Mononuclear cell (primary cell): ENCODE data around the gene BRCC3. TPM values are rescaled to one million over a fixed set of nuclear protein-coding genes. Genes with fewer than 3 reads are reported as not detected.

Experiments used
- H3K27me3 ChIP-seq: 2 replicates; pipeline ENCODE4 v1.6.0; 2011; ENCODE audit warnings: low read length, control low read depth; ENCODE audit not compliant: insufficient read depth
- H3K4me1 ChIP-seq: 2 replicates; pipeline ENCODE4 v1.5.1; 2011; ENCODE audit warnings: mild to moderate bottlenecking, low read length, control low read depth; ENCODE audit not compliant: insufficient read depth
- H3K4me3 ChIP-seq: 2 replicates; pipeline ENCODE4 v1.5.1; 2011; ENCODE audit warnings: mild to moderate bottlenecking, low read length, moderate library complexity
- H3K9me3 ChIP-seq: 2 replicates; pipeline ENCODE4 v1.5.1; 2011; ENCODE audit warnings: low read depth, mild to moderate bottlenecking, control low read depth, low read length
- total RNA-seq: library from RNA; depleted of rRNA; stranded (reverse); fragments of >200 nt; gene quantifications from one replicate; pipeline ENCODE4 v1.2.3, GENCODE V29; 2012

BRCC3 gene
- total RNA-seq: 8.2 TPM

DNA sequence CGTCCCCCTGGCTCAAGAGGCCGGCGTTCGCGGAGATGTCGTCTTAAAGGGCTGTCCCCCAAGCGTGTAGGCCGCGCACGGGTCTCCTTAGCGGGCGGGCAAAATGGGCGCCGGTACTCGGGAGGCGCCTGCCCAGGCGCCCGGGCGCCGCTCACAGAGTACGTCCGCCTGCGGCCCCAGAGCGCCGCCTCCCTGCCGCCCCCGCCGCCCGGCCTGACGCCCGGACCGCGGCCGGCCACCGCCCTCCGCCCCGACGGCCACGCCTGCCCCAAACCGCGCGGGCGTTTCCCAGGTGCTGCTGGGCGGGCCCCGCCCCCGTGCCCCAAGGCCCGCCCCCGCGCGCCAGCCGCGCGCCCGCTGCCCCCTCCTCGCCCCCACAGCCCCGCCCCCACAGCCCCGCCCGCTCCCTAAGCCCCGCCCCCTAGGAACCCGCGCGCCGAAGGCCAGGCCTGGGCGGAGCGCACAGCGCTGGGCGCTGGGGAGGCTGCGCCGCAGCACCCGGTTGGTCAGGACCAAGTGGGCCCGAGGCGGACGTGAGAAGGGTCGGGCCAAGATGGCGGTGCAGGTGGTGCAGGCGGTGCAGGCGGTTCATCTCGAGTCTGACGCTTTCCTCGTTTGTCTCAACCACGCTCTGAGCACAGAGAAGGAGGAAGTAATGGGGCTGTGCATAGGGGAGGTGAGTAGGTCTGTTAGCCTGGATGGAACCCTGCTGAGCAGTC is at the start of gene BRCC3, which contains the start of the genes CMC4 and MTCP1:
Gene BRCC3 (plus strand): TSS at position 534 of the 719 bp plus-strand sequence. CDS start 20 bp downstream, at position 554.
Gene CMC4 (minus strand): TSS at position 162 of the 719 bp plus-strand sequence. CDS start 7,113 bp downstream, outside the sequence.
Gene MTCP1 (minus strand): TSS at position 162 of the 719 bp plus-strand sequence. CDS start 5,126 bp downstream, outside the sequence.
- Histone ChIP-seq H3K9me3 (no peaks in the 10 kb centered on the region), H3K4me3 (peak within 1 kb of the TSS; percentile 60), H3K27me3 (no peaks in the 10 kb centered on the region), H3K4me1 (peaks cover 19% of the 10 kb centered on the region)

DNA sequence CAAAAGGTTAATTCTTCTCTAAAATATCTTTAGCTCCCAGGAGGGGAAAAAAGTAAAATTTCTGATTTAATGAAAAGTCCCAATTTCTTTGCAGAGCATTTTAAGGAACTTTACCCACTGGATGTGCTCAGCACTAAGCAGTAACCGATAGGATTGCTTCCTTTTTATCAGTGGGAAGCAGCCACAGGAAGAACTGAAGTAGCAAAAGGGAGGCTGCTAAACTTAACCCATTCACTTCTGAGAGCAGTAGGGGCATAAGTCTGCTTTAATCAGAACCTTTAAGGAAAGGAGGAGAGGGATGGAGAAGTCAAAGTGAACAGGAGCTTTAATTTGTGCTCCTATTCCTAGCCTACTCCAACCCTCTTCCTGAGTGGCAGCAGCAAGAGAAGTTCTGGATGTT is 48.7 kb upstream of the BRCC3 start, which contains the start of gene F8:
Gene F8 (minus strand): TSS at position 139 of the 400 bp plus-strand sequence. CDS start 171 bp downstream, outside the sequence.
- Histone ChIP-seq H3K4me1 (no peaks in the 10 kb centered on the region), H3K9me3 (no peaks in the 10 kb centered on the region), H3K4me3 (no peak within 1 kb of the TSS), H3K27me3 (no peaks in the 10 kb centered on the region)

DNA sequence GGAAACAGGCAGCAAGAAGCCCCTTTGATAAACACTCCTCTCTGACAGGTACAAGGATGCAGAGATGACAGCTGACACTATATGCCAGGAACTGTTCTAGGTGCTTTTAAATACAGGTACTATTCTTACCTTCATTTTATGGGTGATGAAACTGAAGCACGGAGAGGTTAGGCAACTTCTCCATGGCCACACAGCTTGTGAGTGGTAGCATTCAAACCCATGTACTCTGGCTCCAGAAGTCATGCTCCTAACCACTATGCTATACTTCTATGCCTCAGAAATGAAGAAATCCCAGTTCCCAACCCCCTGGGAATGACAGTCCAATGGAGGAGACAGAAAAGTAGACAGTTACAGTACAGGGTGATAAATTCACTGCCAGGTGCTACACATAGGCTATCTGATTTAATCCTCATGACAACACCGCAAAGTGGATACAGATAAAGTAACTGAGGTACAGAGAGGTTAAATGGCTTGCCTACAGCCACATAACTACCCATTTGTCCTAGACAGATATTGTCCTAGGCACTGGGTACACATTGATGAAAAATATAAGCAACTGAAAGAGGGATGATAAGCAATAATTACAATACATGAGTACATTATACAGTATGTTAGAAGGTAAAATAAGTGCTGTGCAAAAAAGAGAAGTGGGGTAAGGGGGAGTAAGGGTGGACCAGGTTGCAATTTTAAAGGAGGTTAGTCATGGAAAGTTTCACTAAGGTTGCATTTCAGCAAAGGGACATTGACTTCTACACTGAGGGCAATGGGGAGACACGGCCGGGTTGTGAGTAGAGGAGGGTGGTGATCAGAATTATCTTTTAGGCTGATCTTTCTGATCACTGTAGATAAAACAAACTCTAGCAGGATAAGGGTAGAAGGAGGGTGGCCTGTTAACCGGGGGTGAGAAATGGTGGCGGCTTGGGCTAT is 47.1 kb upstream of the BRCC3 start:
- Histone ChIP-seq H3K9me3 (no peaks in the 10 kb centered on the region), H3K4me3 (no peak overlapping the region), H3K27me3 (no peaks in the 10 kb centered on the region), H3K4me1 (peaks cover 8% of the 10 kb centered on the region)

DNA sequence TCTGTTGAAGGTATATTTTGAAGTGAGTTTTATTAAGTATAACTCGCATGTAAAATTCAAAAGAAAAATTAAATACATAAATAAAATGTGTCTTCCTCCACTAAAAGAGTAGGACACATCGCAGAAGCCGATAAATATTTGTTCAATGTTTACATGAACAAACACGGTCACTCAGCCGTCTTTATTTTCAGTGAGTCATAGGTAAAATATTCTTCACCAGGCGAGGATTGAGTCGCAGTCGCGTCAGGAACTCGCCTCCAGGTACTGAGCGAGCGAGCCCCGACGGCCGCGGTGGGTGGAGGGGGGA is 44.9 kb upstream of the BRCC3 start:
- H3K9me3 ChIP-seq: no peaks in the 10 kb centered on the region
- no peaks in the 10 kb centered on the region for H3K27me3 ChIP-seq
- H3K4me3 ChIP-seq: peak overlapping the region; percentile 29
- H3K4me1 ChIP-seq: peaks cover 8% of the 10 kb centered on the region

DNA sequence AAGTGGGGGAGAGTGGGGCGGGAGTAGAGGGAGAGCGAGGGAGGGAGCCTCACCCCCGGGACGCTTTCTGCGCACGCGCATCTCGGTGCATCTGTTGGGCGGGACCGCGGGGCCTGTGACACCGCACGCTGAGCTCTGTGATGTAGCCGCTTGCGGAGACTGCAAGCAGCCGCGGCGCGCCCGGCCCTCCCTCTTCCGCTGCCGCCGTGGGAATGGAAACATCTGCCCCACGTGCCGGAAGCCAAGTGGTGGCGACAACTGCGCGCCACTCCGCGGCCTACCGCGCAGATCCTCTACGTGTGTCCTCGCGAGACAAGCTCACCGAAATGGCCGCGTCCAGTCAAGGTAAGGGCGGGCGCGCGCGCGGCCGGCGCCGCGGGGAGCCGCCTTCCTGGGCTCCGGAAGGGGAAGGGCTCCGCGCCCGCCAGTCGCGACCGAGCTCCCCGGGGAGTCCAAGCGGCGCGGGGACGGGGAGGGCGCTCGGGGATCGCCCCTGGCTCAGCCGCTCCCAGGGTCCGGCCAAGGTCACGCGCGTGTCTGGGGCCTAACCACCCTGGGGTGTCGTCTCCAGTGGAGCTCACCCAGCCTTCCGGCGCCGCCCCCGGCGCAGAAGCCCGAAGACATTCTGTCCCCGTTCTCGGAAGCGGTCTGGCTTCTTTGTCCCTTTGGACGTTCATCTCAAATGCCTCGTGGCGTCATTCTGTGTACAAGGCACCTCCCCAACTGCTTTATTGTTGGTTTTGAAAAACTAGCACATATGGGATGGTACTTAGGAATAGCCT is 44.4 kb upstream of the BRCC3 start, which contains the start of gene FUNDC2:
Gene FUNDC2 (plus strand): TSS at position 118 of the 782 bp plus-strand sequence. CDS start 95 bp downstream, at position 213.
- peaks cover 8% of the 10 kb centered on the region for H3K4me1 ChIP-seq
- H3K4me3 ChIP-seq: peak within 1 kb of the TSS; percentile 68
- H3K27me3 ChIP-seq: no peaks in the 10 kb centered on the region
- H3K9me3 ChIP-seq: no peaks in the 10 kb centered on the region

DNA sequence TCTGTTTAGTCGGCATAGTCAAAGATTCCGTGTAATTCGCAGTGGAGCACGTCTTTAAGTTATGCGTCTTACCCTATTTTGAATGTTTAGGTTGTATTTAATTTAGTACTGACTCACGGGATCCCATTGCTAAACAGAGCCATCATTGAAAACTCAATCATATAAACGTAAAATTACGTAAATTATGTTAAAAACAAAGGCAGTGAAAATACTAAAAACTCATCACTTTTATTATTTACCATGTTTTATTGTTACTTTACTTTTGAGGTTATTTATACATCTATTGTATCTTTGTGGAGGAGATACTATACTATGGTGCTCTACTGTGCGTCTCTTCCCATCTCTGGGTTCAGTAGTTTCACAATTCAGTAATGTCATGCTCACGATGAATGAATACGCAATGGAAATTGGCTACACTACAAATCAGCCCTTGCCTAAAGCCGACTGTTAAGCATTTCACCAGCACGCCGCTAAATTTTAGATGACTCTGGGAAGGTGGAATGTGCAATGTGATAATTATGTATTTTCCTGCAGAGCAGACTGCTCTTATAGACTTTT is 43.7 kb upstream of the BRCC3 start:
- Histone ChIP-seq H3K27me3 (no peaks in the 10 kb centered on the region), H3K4me3 (peak overlapping the region; percentile 68), H3K9me3 (no peaks in the 10 kb centered on the region), H3K4me1 (peaks cover 8% of the 10 kb centered on the region)

DNA sequence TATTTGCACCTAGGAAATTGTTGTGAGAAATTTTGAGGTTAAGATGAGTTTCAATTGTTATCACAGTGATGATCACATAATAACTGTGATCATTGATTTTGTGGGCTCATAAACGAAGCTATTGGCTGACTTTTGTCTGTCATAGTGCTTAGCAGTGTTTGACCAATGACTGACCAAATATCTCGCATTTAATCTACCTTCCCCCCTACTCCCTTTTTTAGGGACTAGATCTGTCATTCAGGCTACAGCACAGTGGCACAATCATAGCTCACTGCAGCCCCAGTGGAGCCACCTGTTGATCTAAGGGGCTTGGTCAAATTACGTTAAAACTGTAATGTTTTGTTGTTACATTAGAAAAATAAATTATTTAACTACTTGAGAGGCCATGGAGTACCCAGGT is 43.2 kb upstream of the BRCC3 start:
- H3K27me3 ChIP-seq: no peaks in the 10 kb centered on the region
- no peak overlapping the region for H3K4me3 ChIP-seq
- no peaks in the 10 kb centered on the region for H3K9me3 ChIP-seq
- H3K4me1 ChIP-seq: peaks cover 8% of the 10 kb centered on the region

DNA sequence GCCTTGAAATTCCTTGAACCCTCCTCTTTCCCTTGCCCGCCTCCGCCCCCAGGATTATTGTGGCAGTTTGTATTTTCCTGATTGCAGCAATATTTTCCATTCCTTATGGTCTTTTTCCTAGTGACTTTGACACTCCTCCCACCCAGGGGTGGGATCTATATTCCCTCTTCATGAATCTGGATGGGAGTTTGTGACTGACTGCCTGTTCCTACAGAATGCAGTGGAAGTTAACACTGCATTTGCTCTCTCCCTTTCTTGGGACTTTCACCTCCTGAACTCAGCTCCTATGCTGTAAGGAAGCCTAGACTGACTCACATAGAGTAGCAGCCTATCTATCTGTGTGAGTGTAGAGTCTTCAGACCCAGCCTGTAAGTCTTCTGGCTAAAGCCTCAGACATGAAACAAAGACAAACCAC is 42.4 kb upstream of the BRCC3 start:
- no peak overlapping the region for H3K4me3 ChIP-seq

DNA sequence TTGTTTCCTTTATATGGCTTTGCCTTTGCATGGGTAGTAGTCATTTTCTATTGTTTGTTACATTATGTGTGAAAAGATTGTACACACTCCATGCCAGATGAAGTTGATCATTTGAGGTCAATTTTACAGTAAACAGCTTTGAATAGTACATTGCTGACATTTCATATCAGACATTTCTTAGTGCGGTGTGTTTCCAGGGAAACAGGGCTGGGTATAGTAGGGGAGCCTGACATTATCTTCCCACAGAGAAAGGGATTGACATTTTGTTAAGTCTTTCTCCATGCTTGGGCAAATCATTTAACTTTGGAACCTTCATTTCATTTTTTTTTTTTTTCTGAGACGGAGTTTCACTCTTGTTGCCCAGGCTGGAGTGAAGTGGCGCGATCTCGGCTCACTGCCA is 39.7 kb upstream of the BRCC3 start:
- no peak overlapping the region for H3K4me3 ChIP-seq
- peaks cover 8% of the 10 kb centered on the region for H3K4me1 ChIP-seq
- H3K9me3 ChIP-seq: no peaks in the 10 kb centered on the region
- H3K27me3 ChIP-seq: no peaks in the 10 kb centered on the region

More for the DNA sequence above, 42.4 kb upstream of the BRCC3 start:
- Histone ChIP-seq H3K4me1 (peaks cover 8% of the 10 kb centered on the region), H3K9me3 (no peaks in the 10 kb centered on the region), H3K27me3 (no peaks in the 10 kb centered on the region)

DNA sequence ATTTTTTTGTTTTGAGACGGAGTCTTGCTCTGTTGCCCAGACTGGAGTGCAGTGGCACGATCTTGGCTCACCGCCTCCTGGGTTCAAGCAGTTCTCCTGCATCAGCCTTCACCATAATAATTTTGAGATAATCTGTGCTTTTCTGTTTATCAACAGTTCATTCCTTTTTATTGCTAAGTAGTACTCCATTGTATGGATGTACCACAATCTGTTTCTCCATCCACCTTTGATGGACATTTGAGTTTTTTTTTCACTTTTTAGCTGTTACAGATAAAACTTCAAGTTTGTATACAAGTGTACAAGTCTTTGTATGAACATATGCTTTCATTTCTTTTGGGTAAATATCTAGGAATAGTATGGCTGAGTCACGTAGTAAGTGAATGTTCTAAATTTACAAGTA is 35.6 kb upstream of the BRCC3 start:
- H3K4me1 ChIP-seq: no peaks in the 10 kb centered on the region
- H3K4me3 ChIP-seq: no peak overlapping the region
- no peaks in the 10 kb centered on the region for H3K27me3 ChIP-seq
- no peaks in the 10 kb centered on the region for H3K9me3 ChIP-seq

DNA sequence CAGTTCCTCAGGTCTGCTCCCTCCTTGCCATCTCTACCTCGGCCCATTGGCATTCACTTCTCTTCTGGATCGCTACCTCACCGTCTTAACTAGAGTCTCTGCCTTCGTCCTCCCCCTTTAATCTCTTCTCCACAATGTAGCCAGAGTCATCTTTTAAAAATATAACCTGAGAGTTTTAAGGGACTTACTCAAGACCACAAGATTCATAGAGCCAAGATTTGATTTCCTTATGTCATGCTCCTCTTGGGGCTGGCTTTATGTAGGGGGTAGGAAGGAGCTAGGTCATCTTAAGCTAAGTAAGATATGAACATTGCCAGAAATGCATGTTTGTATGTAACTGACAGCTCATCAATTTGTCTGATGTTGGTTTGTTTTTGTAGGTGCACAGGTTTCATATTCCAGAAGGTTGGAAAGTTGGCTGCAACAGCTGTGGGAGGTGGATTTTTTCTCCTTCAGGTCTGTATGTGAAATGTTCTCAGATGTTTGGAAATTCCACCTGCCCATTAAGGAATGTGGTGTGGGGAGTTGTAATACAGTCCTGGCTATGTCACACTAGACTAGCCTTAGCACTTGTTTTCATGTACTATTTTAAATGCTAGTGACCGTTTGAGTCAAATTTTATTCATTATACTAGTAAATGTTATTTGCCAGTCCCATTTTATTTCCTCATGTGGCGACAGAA is 25.0 kb upstream of the BRCC3 start:
- H3K9me3 ChIP-seq: no peaks in the 10 kb centered on the region
- H3K4me3 ChIP-seq: no peak overlapping the region
- H3K27me3 ChIP-seq: no peaks in the 10 kb centered on the region
- H3K4me1 ChIP-seq: no peaks in the 10 kb centered on the region

DNA sequence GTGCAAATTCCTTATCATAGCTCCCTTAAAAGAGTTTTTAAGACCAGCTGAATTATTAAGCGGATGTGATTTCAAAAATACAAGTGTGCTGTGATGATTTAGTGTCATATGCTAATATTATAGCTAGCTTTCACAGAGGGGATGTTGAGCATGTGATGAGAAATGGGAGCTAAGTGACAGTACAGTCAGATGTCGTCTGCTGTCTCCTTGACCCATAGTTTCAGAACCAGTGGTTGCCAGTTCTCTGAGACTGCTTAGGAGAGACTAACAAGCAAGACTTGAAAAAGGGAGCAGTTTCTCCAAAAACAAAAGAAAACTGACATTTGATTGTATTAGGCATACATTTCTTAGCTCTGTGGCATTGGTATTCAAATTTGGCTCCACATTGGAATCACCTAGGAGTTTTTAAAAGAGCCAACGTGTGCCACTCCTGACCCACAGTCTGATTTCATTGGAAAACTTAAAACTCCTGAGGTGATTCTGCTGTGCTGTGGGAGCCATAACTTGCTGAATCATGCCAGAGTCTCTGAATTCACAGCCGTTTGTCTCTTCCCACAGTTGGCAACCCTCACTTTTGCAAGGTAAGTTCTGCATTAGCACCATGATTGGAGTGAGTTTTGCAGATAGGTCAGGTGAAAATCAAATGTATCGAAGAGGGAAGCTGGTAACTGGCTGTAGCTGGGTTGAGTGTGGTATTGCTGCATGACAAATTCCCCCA is 24.3 kb upstream of the BRCC3 start:
- Histone ChIP-seq H3K9me3 (no peaks in the 10 kb centered on the region), H3K4me3 (no peak overlapping the region), H3K27me3 (no peaks in the 10 kb centered on the region), H3K4me1 (no peaks in the 10 kb centered on the region)

DNA sequence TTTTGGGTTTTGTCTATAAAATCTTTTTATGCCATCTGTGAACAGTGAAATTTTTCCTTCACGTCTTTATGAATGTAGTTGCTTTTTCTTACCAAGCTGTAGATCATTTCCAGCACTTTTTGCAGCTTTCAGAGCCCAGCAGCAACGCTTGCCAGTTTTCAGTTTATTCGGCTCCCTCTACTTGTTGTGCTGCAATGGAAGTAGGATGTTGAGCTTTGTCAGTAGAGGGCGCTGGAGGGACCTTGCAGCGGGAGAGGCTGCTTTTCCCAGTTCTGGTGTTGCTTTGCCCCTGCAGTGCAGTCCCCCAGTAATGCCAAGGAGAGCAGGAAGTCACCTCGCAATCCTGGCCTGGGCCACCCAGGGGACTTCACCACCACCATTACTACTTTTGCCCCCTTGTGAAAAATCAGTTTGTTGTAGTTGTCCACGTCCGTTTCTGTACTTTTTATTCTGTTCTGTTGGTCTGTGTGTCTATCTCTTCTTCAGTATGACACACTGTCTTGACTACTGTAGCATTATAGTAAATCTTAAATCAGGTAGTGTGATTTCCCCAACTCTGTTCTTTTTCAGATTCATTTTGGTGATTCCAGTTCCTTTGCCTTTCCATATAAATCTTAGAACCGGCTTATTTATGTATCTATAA is 22.2 kb upstream of the BRCC3 start:
- no peak overlapping the region for H3K4me3 ChIP-seq
- no peaks in the 10 kb centered on the region for H3K9me3 ChIP-seq
- H3K4me1 ChIP-seq: no peaks in the 10 kb centered on the region
- H3K27me3 ChIP-seq: no peaks in the 10 kb centered on the region
